AG04450 (cell line): ENCODE data around the gene UBE2K. TPM values are rescaled to one million over a fixed set of nuclear protein-coding genes. Genes with fewer than 3 reads are reported as not detected.
"Not testable (repeated sequence)": the region's sequence is repeated elsewhere in the genome, so short reads cannot be mapped to it uniquely, and the experiment has no call there.

Experiments
- CTCF ChIA-PET: fragments of 300-600, 350-600 bp; formaldehyde crosslinking; extraction: SDS; loops from one replicate; lab custom pipeline; 2022; ENCODE audit warnings: antibody characterized with exemption, inconsistent platforms; lab: Charles Lee
- POLR2A ChIA-PET: fragments of 350-600 bp; formaldehyde crosslinking; extraction: SDS; loops from one replicate; lab custom pipeline; 2021; ENCODE audit warnings: antibody characterized with exemption, inconsistent platforms; lab: Yijun Ruan, JAX
- DNase-seq: peaks from one replicate; pipeline ENCODE4 v3.0.0-alpha.2; 2011; ENCODE audit warnings: low read depth, low spot score
- H3K27ac ChIP-seq: one replicate; pipeline ENCODE4 v1.5.1; 2012; ENCODE audit warnings: low read depth, low read length, control low read depth
- H3K27me3 ChIP-seq: one replicate; pipeline ENCODE4 v1.6.0; 2012; ENCODE audit warnings: low read length; ENCODE audit not compliant: control insufficient read depth, insufficient read depth
- H3K4me3 ChIP-seq: 2 replicates; pipeline ENCODE4 v1.5.1; 2011; ENCODE audit warnings: mild to moderate bottlenecking, low read depth, low read length, control low read depth
- H3K9me3 ChIP-seq: 2 replicates; pipeline ENCODE4 v1.5.1; 2012; ENCODE audit warnings: low read length; ENCODE audit not compliant: control insufficient read depth, insufficient read depth
- polyA plus RNA-seq: library from polyadenylated mRNA; depleted of rRNA; stranded (reverse); fragments of >200 nt; gene quantifications from 2 replicates; pipeline ENCODE4 v1.2.3, GENCODE V29; 2011
- TF ChIP-seq, protein P1 (sequence below): IDR thresholded peaks from 2 replicates; pipeline ENCODE4 v1.5.1; 2011; ENCODE audit warnings: low read depth, low read length, control low read depth, inconsistent platforms

Gene UBE2K
- polyA plus RNA-seq, 1 experiment = 101 TPM

DNA sequence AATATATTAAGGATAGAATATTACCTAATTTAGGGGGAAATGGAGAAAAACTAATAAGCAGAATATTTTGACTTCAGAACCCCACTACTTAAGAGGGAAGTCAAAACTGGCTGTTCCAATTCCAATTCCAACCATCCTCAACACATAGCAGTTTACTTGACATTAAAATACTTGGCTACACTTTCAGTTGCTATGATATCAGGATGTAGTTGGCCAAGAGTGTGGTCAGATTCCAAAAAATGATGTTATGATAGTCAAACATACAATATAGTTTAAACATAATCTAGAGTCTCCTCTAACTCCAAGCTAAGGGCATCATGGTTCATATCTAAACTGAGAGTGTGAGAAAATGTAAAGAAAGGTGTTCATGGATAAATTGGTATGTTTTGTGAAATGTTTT is 42.7 kb upstream of the UBE2K start:
- H3K27ac ChIP-seq = no peak overlapping the region
- TF ChIP-seq, protein P1, sequence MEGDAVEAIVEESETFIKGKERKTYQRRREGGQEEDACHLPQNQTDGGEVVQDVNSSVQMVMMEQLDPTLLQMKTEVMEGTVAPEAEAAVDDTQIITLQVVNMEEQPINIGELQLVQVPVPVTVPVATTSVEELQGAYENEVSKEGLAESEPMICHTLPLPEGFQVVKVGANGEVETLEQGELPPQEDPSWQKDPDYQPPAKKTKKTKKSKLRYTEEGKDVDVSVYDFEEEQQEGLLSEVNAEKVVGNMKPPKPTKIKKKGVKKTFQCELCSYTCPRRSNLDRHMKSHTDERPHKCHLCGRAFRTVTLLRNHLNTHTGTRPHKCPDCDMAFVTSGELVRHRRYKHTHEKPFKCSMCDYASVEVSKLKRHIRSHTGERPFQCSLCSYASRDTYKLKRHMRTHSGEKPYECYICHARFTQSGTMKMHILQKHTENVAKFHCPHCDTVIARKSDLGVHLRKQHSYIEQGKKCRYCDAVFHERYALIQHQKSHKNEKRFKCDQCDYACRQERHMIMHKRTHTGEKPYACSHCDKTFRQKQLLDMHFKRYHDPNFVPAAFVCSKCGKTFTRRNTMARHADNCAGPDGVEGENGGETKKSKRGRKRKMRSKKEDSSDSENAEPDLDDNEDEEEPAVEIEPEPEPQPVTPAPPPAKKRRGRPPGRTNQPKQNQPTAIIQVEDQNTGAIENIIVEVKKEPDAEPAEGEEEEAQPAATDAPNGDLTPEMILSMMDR = no peak
- DNase-seq = no peak
- no peaks in the 10 kb centered on the region for H3K9me3 ChIP-seq
- POLR2A ChIA-PET = no interaction called here
- no peaks in the 10 kb centered on the region for H3K27me3 ChIP-seq
- CTCF ChIA-PET = interaction anchor here (0.7 kb wide), 1 partner anchor 150 kb away, joined by 3 read pairs; no protein-coding TSS in a partner anchor
- H3K4me3 ChIP-seq = no peak overlapping the region

DNA sequence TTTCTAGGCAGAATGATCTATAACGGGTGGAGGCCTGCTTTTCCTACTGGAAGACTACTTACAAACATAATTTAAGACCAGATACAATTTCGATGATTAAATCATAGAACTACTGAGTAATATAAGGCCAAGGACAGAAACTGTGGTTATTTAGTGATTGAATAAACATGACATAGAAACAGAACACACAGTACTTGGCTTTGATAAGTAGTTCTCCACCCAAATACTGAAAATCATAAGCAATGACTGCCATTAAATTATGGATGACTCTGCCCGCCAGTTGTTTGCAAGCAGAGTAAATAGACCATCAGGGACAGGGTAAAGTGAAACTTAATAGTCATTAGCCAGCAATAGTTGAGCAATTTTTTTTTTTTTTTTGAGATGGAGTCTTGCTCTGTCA is 42.1 kb upstream of the UBE2K start:
- CTCF ChIA-PET = no interaction called here
- Histone ChIP-seq H3K27ac (no peak overlapping the region), H3K4me3 (no peak overlapping the region), H3K27me3 (no peaks in the 10 kb centered on the region), H3K9me3 (no peaks in the 10 kb centered on the region)
- DNase-seq = no peak
- POLR2A ChIA-PET = no interaction called here
- TF ChIP-seq, protein P1 = no peak

DNA sequence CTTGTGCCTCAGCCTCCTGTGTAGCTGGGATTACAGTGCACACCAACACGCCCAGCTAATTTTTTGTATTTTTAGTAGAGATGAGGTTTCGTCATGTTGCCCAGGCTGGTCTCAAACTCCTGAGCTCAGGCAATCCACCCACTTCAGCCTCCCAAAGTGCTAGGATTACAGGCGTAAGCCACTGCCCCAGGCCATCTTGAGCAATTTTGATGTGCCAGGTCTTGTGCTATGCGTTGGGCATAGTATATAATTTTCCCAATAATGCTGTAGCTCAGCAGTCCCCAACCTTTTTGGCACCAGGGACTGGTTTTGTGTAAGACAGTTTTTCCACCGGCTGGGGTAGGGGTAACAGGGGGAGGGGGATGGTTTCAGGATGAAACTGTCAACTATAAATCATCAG is 41.3 kb upstream of the UBE2K start:
- DNase-seq, H3K4me3 ChIP-seq, H3K27me3 ChIP-seq, H3K9me3 ChIP-seq, H3K27ac ChIP-seq, POLR2A ChIA-PET: not testable (repeated sequence)
- CTCF ChIA-PET = interaction anchor here (0.7 kb wide), 1 partner anchor 205 kb away, joined by 3 read pairs; no protein-coding TSS in a partner anchor

DNA sequence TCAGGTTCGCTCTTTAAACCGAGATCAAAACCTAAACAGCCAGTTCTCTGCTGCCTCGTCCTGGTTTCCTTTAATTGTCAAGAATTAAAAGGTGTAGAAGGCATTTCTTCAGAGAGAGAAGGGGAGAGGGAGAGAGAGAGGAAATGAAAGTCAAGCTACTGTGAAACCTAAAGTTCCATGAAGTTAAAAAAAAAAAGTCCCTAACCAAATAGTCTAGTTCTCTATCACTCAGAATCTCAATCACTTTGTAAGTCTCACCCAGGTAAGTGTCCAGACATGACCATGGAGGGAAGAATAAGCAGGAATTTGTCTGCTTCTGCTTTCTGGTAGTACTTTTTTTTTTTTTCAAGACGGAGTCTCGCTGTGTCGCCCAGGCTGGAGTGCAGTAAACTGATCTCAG is 40.5 kb upstream of the UBE2K start:
- TF ChIP-seq, protein P1 = no peak

DNA sequence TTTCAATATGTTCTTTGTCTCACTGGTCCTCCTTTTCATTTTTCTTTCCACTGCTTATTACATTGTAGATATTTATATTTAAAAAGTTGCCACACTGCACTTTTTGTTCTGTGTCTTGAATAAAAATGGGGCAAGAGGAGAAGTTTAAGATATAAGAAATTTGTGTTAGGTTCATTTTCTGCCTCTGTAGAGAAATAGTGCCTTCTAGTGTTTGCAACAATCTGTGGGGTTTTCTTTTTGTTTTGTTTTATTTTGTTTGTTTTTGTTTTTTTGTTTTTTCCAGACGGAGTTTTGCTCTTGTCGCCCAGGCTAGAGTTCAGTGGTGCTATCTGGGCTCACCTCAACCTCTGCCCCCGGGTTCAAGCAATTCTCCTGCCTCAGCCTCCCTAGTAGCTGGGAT is 39.2 kb upstream of the UBE2K start:
- DNase-seq = no peak
- TF ChIP-seq, protein P1 = peak; percentile 40
- ChIA-PET POLR2A (no interaction called here), CTCF (interaction anchor here (0.6 to 1.3 kb wide), 3 partner anchors 189 to 1574 kb away, joined by 3 to 11 read pairs (median 9); no protein-coding TSS in a partner anchor)
- H3K9me3 ChIP-seq = no peaks in the 10 kb centered on the region
- H3K27me3 ChIP-seq = no peaks in the 10 kb centered on the region
- no peak overlapping the region for H3K27ac ChIP-seq
- no peak overlapping the region for H3K4me3 ChIP-seq

More for the DNA sequence above, 40.5 kb upstream of the UBE2K start:
- no peaks in the 10 kb centered on the region for H3K9me3 ChIP-seq
- no peaks in the 10 kb centered on the region for H3K27me3 ChIP-seq
- DNase-seq = no peak
- ChIA-PET CTCF (interaction anchor here (1.3 kb wide), 1 partner anchor 188 kb away, joined by 9 read pairs; no protein-coding TSS in a partner anchor), POLR2A (interaction anchor here (0.7 kb wide), 1 partner anchor 75 kb away, joined by 4 read pairs; no protein-coding TSS in a partner anchor)
- H3K27ac ChIP-seq = no peak overlapping the region
- H3K4me3 ChIP-seq = no peak overlapping the region
